ENCODE measurements around the gene RAD51B. TPM values are rescaled to one million over a fixed set of nuclear protein-coding genes. Genes with fewer than 3 reads are reported as not detected.

The RAD51B gene
- total and polyA plus RNA-seq, 2 donors (not counting 1 experiment from before 2014, with no cell fraction given), result 4.6 to 16.3 TPM

GRCh38 chr14:68757618-68758081 lies 938.1 kb downstream of the RAD51B start:
- H3K4me3 ChIP-seq (replicated peaks in 1 of 4; ENCODE audit: control extremely low read depth in 1 of 4, insufficient read depth in 1 of 4, low read depth in 3 of 4, low read length in 4 of 4), result no peak overlapping the region
- no peaks in the 10 kb centered on the region for H3K79me2 ChIP-seq (ENCODE audit: control insufficient read depth, insufficient read depth, low read length)
- H3K4me2 ChIP-seq (ENCODE audit: extremely low read depth, insufficient read depth, low read length), result no peak overlapping the region
- H3K36me3 ChIP-seq (ENCODE audit: control insufficient read depth, insufficient read depth, low read length), result no peaks in the 10 kb centered on the region
- no peak for TF ChIP-seq CTCF (conservative IDR thresholded peaks at IDR 0.05 in 1 of 2, IDR thresholded peaks at IDR 0.05 in 1 of 2; ENCODE audit: low read depth in 1 of 2, low read length in 2 of 2)
- TF ChIP-seq EZH2 (IDR thresholded peaks at IDR 0.05; ENCODE audit: low read length, missing control alignments), result no peak
- no peak overlapping the region for H3K9ac ChIP-seq (ENCODE audit: insufficient read depth, low read length)
- no peak overlapping the region for H2AFZ ChIP-seq (ENCODE audit: low read length)
- no peak overlapping the region for H3K27ac ChIP-seq (ENCODE audit: insufficient read depth, low read length)
- H3K4me1 ChIP-seq (ENCODE audit: control insufficient read depth, extremely low read depth, insufficient read depth, low read length), result peaks cover 3% of the 10 kb centered on the region
- peak in 1 of 2 donors; percentile 33 for DNase-seq (ENCODE audit: low read depth in 2 of 2)
- H3K27me3 ChIP-seq (ENCODE audit: control insufficient read depth, insufficient read depth, low read length), result no peaks in the 10 kb centered on the region
- H4K20me1 ChIP-seq (ENCODE audit: control insufficient read depth, extremely low read depth, insufficient read depth, low read length), result no peaks in the 10 kb centered on the region
- H3K9me3 ChIP-seq (ENCODE audit: control insufficient read depth, insufficient read depth, low read depth, low read length), result no peaks in the 10 kb centered on the region

GRCh38 chr14:68758301-68758700 lies 938.7 kb downstream of the RAD51B start:
- Histone ChIP-seq H3K4me3 (replicated peaks in 1 of 4; ENCODE audit: control extremely low read depth in 1 of 4, insufficient read depth in 1 of 4, low read depth in 3 of 4, low read length in 4 of 4) (no peak overlapping the region), H4K20me1 (ENCODE audit: control insufficient read depth, extremely low read depth, insufficient read depth, low read length) (no peaks in the 10 kb centered on the region), H3K36me3 (ENCODE audit: control insufficient read depth, insufficient read depth, low read length) (no peaks in the 10 kb centered on the region), H3K79me2 (ENCODE audit: control insufficient read depth, insufficient read depth, low read length) (no peaks in the 10 kb centered on the region), H3K27ac (ENCODE audit: insufficient read depth, low read length) (no peak overlapping the region), H3K9ac (ENCODE audit: insufficient read depth, low read length) (no peak overlapping the region), H3K27me3 (ENCODE audit: control insufficient read depth, insufficient read depth, low read length) (no peaks in the 10 kb centered on the region), H3K9me3 (ENCODE audit: control insufficient read depth, insufficient read depth, low read depth, low read length) (no peaks in the 10 kb centered on the region), H3K4me2 (ENCODE audit: extremely low read depth, insufficient read depth, low read length) (no peak overlapping the region), H2AFZ (ENCODE audit: low read length) (no peak overlapping the region), H3K4me1 (ENCODE audit: control insufficient read depth, extremely low read depth, insufficient read depth, low read length) (peaks cover 5% of the 10 kb centered on the region)
- no peak for DNase-seq (ENCODE audit: low read depth in 2 of 2)
- TF ChIP-seq CTCF (conservative IDR thresholded peaks at IDR 0.05 in 1 of 2, IDR thresholded peaks at IDR 0.05 in 1 of 2; ENCODE audit: low read depth in 1 of 2, low read length in 2 of 2) (no peak), EZH2 (IDR thresholded peaks at IDR 0.05; ENCODE audit: low read length, missing control alignments) (no peak)

GRCh38 chr14:68759017-68759560 lies 939.5 kb downstream of the RAD51B start:
- Histone ChIP-seq H3K36me3 (ENCODE audit: control insufficient read depth, insufficient read depth, low read length) (no peaks in the 10 kb centered on the region), H3K27me3 (ENCODE audit: control insufficient read depth, insufficient read depth, low read length) (no peaks in the 10 kb centered on the region), H2AFZ (ENCODE audit: low read length) (no peak overlapping the region), H3K79me2 (ENCODE audit: control insufficient read depth, insufficient read depth, low read length) (no peaks in the 10 kb centered on the region), H3K9ac (ENCODE audit: insufficient read depth, low read length) (no peak overlapping the region), H3K4me1 (ENCODE audit: control insufficient read depth, extremely low read depth, insufficient read depth, low read length) (peaks cover 5% of the 10 kb centered on the region), H3K9me3 (ENCODE audit: control insufficient read depth, insufficient read depth, low read depth, low read length) (no peaks in the 10 kb centered on the region), H3K27ac (ENCODE audit: insufficient read depth, low read length) (no peak overlapping the region), H3K4me3 (replicated peaks in 1 of 4; ENCODE audit: control extremely low read depth in 1 of 4, insufficient read depth in 1 of 4, low read depth in 3 of 4, low read length in 4 of 4) (no peak overlapping the region), H4K20me1 (ENCODE audit: control insufficient read depth, extremely low read depth, insufficient read depth, low read length) (no peaks in the 10 kb centered on the region), H3K4me2 (ENCODE audit: extremely low read depth, insufficient read depth, low read length) (no peak overlapping the region)
- no peak for DNase-seq (ENCODE audit: low read depth in 2 of 2)
- TF ChIP-seq EZH2 (IDR thresholded peaks at IDR 0.05; ENCODE audit: low read length, missing control alignments) (no peak), CTCF (conservative IDR thresholded peaks at IDR 0.05 in 1 of 2, IDR thresholded peaks at IDR 0.05 in 1 of 2; ENCODE audit: low read depth in 1 of 2, low read length in 2 of 2) (no peak)
